ENCODE data around the gene EIF5A. TPM values are rescaled to one million over a fixed set of nuclear protein-coding genes. Genes with fewer than 3 reads are reported as not detected.

The EIF5A gene
- total and polyA plus RNA-seq, 2 of the 8 experiments (the other 6 are each of a cell fraction or from before 2014, with no cell fraction given), result 717 to 1,172 TPM

- Histone ChIP-seq H3K14ac (ENCODE audit: insufficient read length) (no peak overlapping the region), H3K18ac (ENCODE audit: extremely low read depth, low read length) (no peak overlapping the region), H3K4me2 (ENCODE audit: insufficient read depth in 1 of 2, low read depth in 2 of 2, low read length in 2 of 2) (peak overlapping the region; percentile 67 to 91; a peak in 3 of 4 replicates), H2BK120ac (replicated peaks; ENCODE audit: low read depth, low read length) (no peak overlapping the region), H4K91ac (replicated peaks; ENCODE audit: insufficient read length, low read length) (no peak overlapping the region), H3K23ac (ENCODE audit: insufficient read length) (no peak overlapping the region), H3K79me2 (ENCODE audit: control insufficient read depth in 1 of 2, insufficient read depth in 2 of 2, low read length in 2 of 2) (peaks cover 15 to 40% of the 10 kb centered on the region in 2 experiments), H3K4ac (replicated peaks; ENCODE audit: insufficient read length, low read depth, low read length) (no peak overlapping the region), H3K4me3 (ENCODE audit: extremely low read depth in 1 of 4, insufficient read depth in 2 of 4, low read depth in 3 of 4, low read length in 4 of 4) (peak overlapping the region in 1 of 4 experiments; percentile 95; a peak in 2 of 8 replicates), H4K8ac (ENCODE audit: extremely low read depth, insufficient read depth, low read length) (peak overlapping the region; percentile 28; the same call in 1 of the 2 replicates), H4K5ac (ENCODE audit: insufficient read length, low read depth, low read length) (no peak overlapping the region), H3K79me1 (ENCODE audit: low read depth, low read length) (peaks cover 12% of the 10 kb centered on the region), H3K27me3 (replicated peaks in 1 of 4; ENCODE audit: control insufficient read depth in 3 of 4, extremely low read depth in 1 of 4, insufficient read depth in 3 of 4, low read length in 3 of 4) (no peaks in the 10 kb centered on the region), H2BK12ac (ENCODE audit: low read depth, low read length) (no peak overlapping the region), H4K20me1 (replicated peaks in 1 of 2; ENCODE audit: control insufficient read depth in 1 of 2, insufficient read depth in 2 of 2, low read length in 2 of 2) (peaks cover 21 to 28% of the 10 kb centered on the region in 2 experiments), H3K9ac (replicated peaks in 1 of 4; ENCODE audit: extremely low read depth in 1 of 4, low read depth in 3 of 4, low read length in 3 of 4) (no peak overlapping the region; a peak in 3 of 7 replicates), H2BK5ac (ENCODE audit: low read depth, low read length) (no peak overlapping the region), H3K36me3 (ENCODE audit: control insufficient read depth in 2 of 4, insufficient read depth in 4 of 4, low read length in 3 of 4) (peaks cover 30 to 59% (median 40%) of the 10 kb centered on the region in 4 experiments), H3K23me2 (ENCODE audit: low read depth, low read length) (peaks cover 8% of the 10 kb centered on the region), H2BK15ac (ENCODE audit: low read length) (no peak overlapping the region), H3K4me1 (replicated peaks in 1 of 4; ENCODE audit: control insufficient read depth in 3 of 4, insufficient read depth in 4 of 4, low read length in 3 of 4) (peaks cover 0 to 16% (median 8%) of the 10 kb centered on the region in 4 experiments; a peak in 5 of 7 replicates), H3K27ac (ENCODE audit: low read depth, low read length) (no peak overlapping the region), H2AFZ (ENCODE audit: low read length) (no peak overlapping the region), H3K9me3 (ENCODE audit: insufficient read depth in 2 of 2, low read depth in 1 of 2, low read length in 1 of 2) (no peaks in the 10 kb centered on the region), H2BK20ac (ENCODE audit: low read length) (no peak overlapping the region), H2AK5ac (ENCODE audit: low read depth, low read length) (no peak overlapping the region), H3K56ac (replicated peaks; ENCODE audit: insufficient read length, low read depth, low read length) (no peak overlapping the region)
- FAIRE-seq, result no peak
- ChIA-PET POLR2A (ENCODE audit: partially characterized antibody) (interaction anchor here (0.8 to 11.3 kb wide), 40 partner anchors 9 to 292 kb away, joined by 3 to 223 read pairs (median 6); partner anchors contain the start of genes ACADVL, ACAP1, CD68 and CLDN7), CTCF (ENCODE audit: partially characterized antibody) (interaction anchor here (0.7 to 3.3 kb wide), 26 partner anchors 9 to 267 kb away, joined by 3 to 17 read pairs (median 4); partner anchors contain the start of genes ACADVL, ACAP1, DLG4 and NEURL4)
- DNase-seq (ENCODE audit: low read depth in 1 of 2, low spot score in 2 of 2), result peak in 1 of 2 experiments; percentile 52
- WGBS, 2 experiments (ENCODE audit: extremely low coverage in 1 of 2, insufficient coverage in 1 of 2, insufficient read length in 1 of 2, insufficient replicate concordance in 2 of 2, low coverage in 1 of 2, low lambda C conversion rate in 2 of 2, missing lambda C conversion rate in 1 of 2), result 90% methylated on average over 7 of the region's 7 CpGs; no CpG with 5 or more reads in 1 of the 2 experiments
- no peak for TF ChIP-seq RBBP5 (IDR thresholded peaks at IDR 0.05; ENCODE audit: borderline replicate concordance, low read depth, low read length)
- TF ChIP-seq MAFK (IDR thresholded peaks at IDR 0.05; ENCODE audit: low read depth, low read length), result no peak
- no peak for TF ChIP-seq E2F6 (IDR thresholded peaks at IDR 0.05)
- no peak for TF ChIP-seq GTF2F1 (IDR thresholded peaks at IDR 0.05; ENCODE audit: borderline replicate concordance, low read depth, low read length)
- TF ChIP-seq SIRT6 (IDR thresholded peaks at IDR 0.05; ENCODE audit: low read length), result no peak
- no peak for TF ChIP-seq TAF1 (IDR thresholded peaks at IDR 0.05; ENCODE audit: low read depth, low read length)
- peak; percentile 16 to 66 for TF ChIP-seq POLR2A (IDR thresholded peaks at IDR 0.05; ENCODE audit: control extremely low read depth in 1 of 2, low read depth in 2 of 2, low read length in 2 of 2)
- no peak for TF ChIP-seq SP1 (IDR thresholded peaks at IDR 0.05; ENCODE audit: low read depth, low read length)
- peak; percentile 94 for TF ChIP-seq POLR2AphosphoS5 (IDR thresholded peaks at IDR 0.05; ENCODE audit: low read depth, low read length)
- TF ChIP-seq TAF7 (optimal IDR thresholded peaks at IDR 0.05; ENCODE audit: borderline replicate concordance, low read depth, low read length), result no peak
- no peak for TF ChIP-seq KDM1A (IDR thresholded peaks at IDR 0.05; ENCODE audit: borderline replicate concordance, low read length)
Measured at GRCh38 chr17:7313088-7313889, 5.9 kb downstream of the EIF5A start.

Measured in H1 (cell line).